ENCODE measurements around the gene NUDT16.

DNA sequence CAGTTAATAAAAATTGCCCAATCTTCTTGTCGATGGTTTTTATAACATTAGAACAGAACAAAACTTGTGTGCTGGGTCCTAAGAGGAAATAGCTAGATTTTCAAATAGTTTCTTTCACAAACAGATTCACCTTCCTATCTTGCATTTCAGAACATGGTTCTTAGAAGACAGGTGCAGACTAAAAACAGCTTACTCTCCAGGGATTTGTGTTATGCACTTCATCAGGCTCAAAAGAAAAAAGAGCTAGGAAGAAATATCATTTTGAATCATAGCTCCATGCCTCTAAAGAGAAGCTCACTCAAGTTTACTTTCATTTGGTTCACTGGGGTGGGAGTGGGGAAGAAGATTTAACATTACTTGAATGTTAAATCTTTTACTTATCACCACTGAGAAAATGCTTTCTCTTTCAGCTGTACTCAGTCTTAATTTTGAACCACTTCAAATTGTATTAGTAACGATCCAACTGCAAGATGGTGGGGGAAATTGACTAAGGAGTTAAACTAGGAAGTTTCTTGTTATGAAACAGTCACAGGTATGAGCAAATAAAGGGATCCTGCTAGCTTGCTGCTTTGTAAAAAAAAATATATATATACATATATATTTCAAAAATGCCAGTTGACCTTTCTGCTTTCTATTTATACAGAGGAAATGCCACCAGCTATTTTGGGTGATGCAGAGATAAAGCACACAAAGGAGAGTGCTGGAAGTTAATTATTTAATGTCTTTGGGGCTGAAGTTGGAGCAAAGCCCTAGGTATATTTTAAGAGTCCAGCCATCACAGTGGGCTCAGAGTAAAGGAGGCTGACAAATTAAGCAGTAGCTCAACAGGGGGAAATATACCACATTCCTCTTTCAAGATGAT is 28.3 kb upstream of the NUDT16 start:
- TF ChIP-seq POLR2AphosphoS5 (IDR thresholded peaks at IDR 0.05; ENCODE audit: borderline replicate concordance, low read depth, low read length), result no peak
- no peak for TF ChIP-seq EZH2 (IDR thresholded peaks at IDR 0.05)
